HCT116 (cell line): ENCODE results near the gene ZFHX3. TPM values are rescaled to one million over a fixed set of nuclear protein-coding genes. Genes with fewer than 3 reads are reported as not detected.
A peak's percentile ranks its signal among the peaks of the same experiment; 100 is the strongest.

Source experiments
- ATAC-seq: fragments of 200-7000 bp; cut with Tn5 transposase; 2 replicates; pipeline ENCODE4 v1.9.1; 2020; ENCODE audit warnings: mild to moderate bottlenecking, moderate library complexity
- BruUV-seq: library from RNA; stranded (reverse); fragments of 400-500 nt; replicated peaks from 2 replicates; lab custom pipeline; 2021; lab: Mats Ljungman, UMichigan
- CTCF ChIA-PET: fragments of 300-600 bp; sonication (Branson Sonifier 250); formaldehyde crosslinking; loops from one replicate; lab custom pipeline; 2021; ENCODE audit warnings: antibody characterized with exemption; lab: Charles Lee
- POLR2A ChIA-PET: fragments of 300-600, 350-600 bp; sonication (Branson Sonifier 250); formaldehyde crosslinking; loops from one replicate; lab custom pipeline; 2021; ENCODE audit warnings: antibody characterized with exemption; lab: Charles Lee
- RAD21 ChIA-PET, 2 experiments: fragments of 300-600 bp; sonication (Branson Sonifier 250); formaldehyde crosslinking; loops; one replicate each; lab custom pipeline; 2023; ENCODE audit warnings: low total read pairs in 2 of 2; ENCODE audit not compliant: uncharacterized antibody in 2 of 2, unreplicated experiment in 2 of 2, low non-redundant PET in 1 of 2; lab: Charles Lee
- DNase-seq: peaks from one replicate; pipeline ENCODE4 v3.0.0-alpha.2; 2010; ENCODE audit warnings: low read depth, low spot score
- H2AFZ ChIP-seq: fragments of 200-600 bp; shearing (Covaris generic), sonication (generic); 2 replicates; pipeline ENCODE4 v1.6.1; 2017; ENCODE audit warnings: low read depth, mixed run types, mixed read lengths, antibody characterized with exemption, low read length; ENCODE audit not compliant: poor library complexity, severe bottlenecking
- H3K27ac ChIP-seq: 2 replicates; pipeline ENCODE4 v1.5.1; 2012; ENCODE audit warnings: low read depth, low read length
- H3K27me3 ChIP-seq: fragments of 200-600 bp; sonication (generic); 2 replicates; pipeline ENCODE4 v1.6.1; 2016; ENCODE audit warnings: mixed run types, low read length, mixed read lengths; ENCODE audit not compliant: insufficient read depth
- H3K36me3 ChIP-seq, 2 experiments: fragments of 200-500 bp in 1 of 2; fragments of 200-600 bp in 1 of 2; sonication (Bioruptor generic) in 1 of 2; sonication (generic) in 1 of 2; 2 replicates each; pipeline versions ENCODE4 v1.5.1 to v1.6.1; 2014 to 2016; ENCODE audit warnings: low read length in 2 of 2, inconsistent platforms in 1 of 2, mixed read lengths in 1 of 2, mixed run types in 1 of 2; ENCODE audit not compliant: insufficient read depth in 2 of 2, control insufficient read depth in 1 of 2
- H3K4me1 ChIP-seq, 2 experiments: fragments of 200-600 bp in 1 of 2; sonication (generic) in 1 of 2; 2 replicates each; pipeline versions ENCODE4 v1.5.1 to v1.6.1; 2012 to 2017; ENCODE audit warnings: low read length in 2 of 2, inconsistent platforms in 1 of 2, mild to moderate bottlenecking in 1 of 2, mixed read lengths in 1 of 2, mixed run types in 1 of 2, moderate library complexity in 1 of 2; ENCODE audit not compliant: insufficient read depth in 2 of 2, control insufficient read depth in 1 of 2
- H3K4me2 ChIP-seq: fragments of 200-600 bp; sonication (generic); 2 replicates; pipeline ENCODE4 v1.6.1; 2017; ENCODE audit warnings: mixed run types, low read length, mixed read lengths
- H3K4me3 ChIP-seq, 2 experiments: fragments of 200-600 bp in 1 of 2; sonication (generic) in 1 of 2; replicated peaks in 1 of 2; 2 replicates each; pipeline ENCODE4 v1.5.1; 2011 to 2016; ENCODE audit warnings: low read length in 2 of 2, control low read depth in 1 of 2, low read depth in 1 of 2, mild to moderate bottlenecking in 1 of 2, mixed read lengths in 1 of 2, mixed run types in 1 of 2
- H3K79me2 ChIP-seq: fragments of 200-600 bp; sonication (generic); 2 replicates; pipeline ENCODE4 v1.6.1; 2017; ENCODE audit warnings: mild to moderate bottlenecking, mixed run types, low read length, moderate library complexity, mixed read lengths; ENCODE audit not compliant: insufficient read depth
- H3K9ac ChIP-seq: fragments of 200-600 bp; sonication (generic); 2 replicates; pipeline ENCODE4 v1.6.1; 2016; ENCODE audit warnings: low read length, mixed read lengths
- H3K9me2 ChIP-seq: fragments of 200-600 bp; sonication (generic), shearing (Covaris generic); 2 replicates; pipeline ENCODE4 v1.6.1; 2017; ENCODE audit warnings: mixed run types, mild to moderate bottlenecking, moderate library complexity; ENCODE audit not compliant: insufficient read depth
- H3K9me3 ChIP-seq, 2 experiments: fragments of 200-500 bp in 1 of 2; fragments of 200-600 bp in 1 of 2; sonication (Bioruptor generic) in 1 of 2; sonication (generic) in 1 of 2; 2 replicates each; pipeline ENCODE4 v1.6.1; 2014 to 2017; ENCODE audit warnings: low read length in 2 of 2, mixed read lengths in 2 of 2, inconsistent platforms in 1 of 2, low read depth in 1 of 2, mild to moderate bottlenecking in 1 of 2, mixed run types in 1 of 2, moderate library complexity in 1 of 2; ENCODE audit not compliant: control insufficient read depth in 1 of 2, insufficient read depth in 1 of 2
- H4K20me1 ChIP-seq: fragments of 200-600 bp; sonication (generic), shearing (Covaris generic); 2 replicates; pipeline ENCODE4 v1.6.1; 2017; ENCODE audit warnings: mixed run types, mild to moderate bottlenecking, moderate library complexity; ENCODE audit not compliant: insufficient read depth
- ATF3 ChIP-seq: IDR thresholded peaks from 2 replicates; pipeline ENCODE4 v1.6.1; 2012
- CBX3 ChIP-seq: IDR thresholded peaks from 2 replicates; pipeline ENCODE4 v1.6.1; 2012; ENCODE audit warnings: low read depth
- CEBPB ChIP-seq: IDR thresholded peaks from 2 replicates; pipeline ENCODE4 v1.6.1; 2012; ENCODE audit warnings: low read depth
- EZH2phosphoT487 ChIP-seq: fragments of 200-600 bp; IDR thresholded peaks from 2 replicates; pipeline ENCODE4 v1.6.1; 2018; ENCODE audit warnings: antibody characterized with exemption, borderline replicate concordance
- FOSL1 ChIP-seq: IDR thresholded peaks from 2 replicates; pipeline ENCODE4 v1.6.1; 2012; ENCODE audit warnings: low read depth
- JUND ChIP-seq: IDR thresholded peaks from 2 replicates; pipeline ENCODE4 v1.6.1; 2012
- MAX ChIP-seq: IDR thresholded peaks from 2 replicates; pipeline ENCODE4 v1.6.1; 2012
- POLR2AphosphoS5 ChIP-seq: IDR thresholded peaks from 2 replicates; pipeline ENCODE4 v1.6.1; 2011; ENCODE audit warnings: mild to moderate bottlenecking, low read depth, low read length, moderate library complexity
- RAD21 ChIP-seq: IDR thresholded peaks from 2 replicates; pipeline ENCODE4 v1.6.1; 2012; ENCODE audit warnings: low read depth, mild to moderate bottlenecking
- SP1 ChIP-seq: IDR thresholded peaks from 2 replicates; pipeline ENCODE4 v1.6.1; 2012; ENCODE audit warnings: low read depth
- intact Hi-C: fragments of 100-400 bp; cut with micrococcal nuclease; formaldehyde crosslinking; loops from 2 replicates; pipeline ENCODE4 v1.10.0; 2022
- total RNA-seq: library from RNA; stranded (reverse); gene quantifications from one replicate; pipeline ENCODE4 v1.2.1, GENCODE V29; 2021; ENCODE audit not compliant: unreplicated experiment

Gene ZFHX3
- total RNA-seq, 1 experiment from 2014 or later, result 6.3 TPM

GRCh38 chr16:73019457-73020362 lies 28.2 kb downstream of the ZFHX3 start:
- Histone ChIP-seq H3K9me3 (no peaks in the 10 kb centered on the region), H3K79me2 (peaks cover 15% of the 10 kb centered on the region), H3K4me2 (peak overlapping the region; percentile 80), H2AFZ (no peak overlapping the region), H3K27me3 (no peaks in the 10 kb centered on the region), H3K4me1 (peaks cover 49 to 60% of the 10 kb centered on the region in 2 experiments), H3K4me3 (peak overlapping the region; percentile 2 to 44), H4K20me1 (peaks cover 8% of the 10 kb centered on the region; the same call in 1 of the 2 replicates), H3K36me3 (no peaks in the 10 kb centered on the region), H3K9ac (peak overlapping the region; percentile 55), H3K27ac (no peak overlapping the region), H3K9me2 (no peaks in the 10 kb centered on the region)
- no TSS peak for BruUV-seq
- ATAC-seq (peak; percentile 80), DNase-seq (peak; percentile 45)
- ChIA-PET RAD21 (no interaction called here), POLR2A (no interaction called here), CTCF (no interaction called here)
- intact Hi-C loops, result no loop called here
- TF ChIP-seq EZH2phosphoT487 (no peak), FOSL1 (peak; percentile 80), POLR2AphosphoS5 (peak; percentile 46; the same call in 1 of the 2 replicates), MAX (peak; percentile 64; the same call in 1 of the 2 replicates), RAD21 (0 out of 2 replicates have a peak, but pooled peaks have one; percentile 6), CEBPB (peak; percentile 73), ATF3 (no peak; the same call in 1 of the 2 replicates), CBX3 (peak; percentile 68; the same call in 1 of the 2 replicates), JUND (peak; percentile 84), SP1 (peak; percentile 77)
